Activated CD4-positive, CD25-positive, alpha-beta regulatory T cell treated with anti-CD3 and anti-CD28 coated beads, Interleukin-2, amount 50 U/mL, for 72 hours (primary cell): ENCODE data around the gene TOP2A.

ENCODE experiments used
- DNase-seq: peaks from one replicate; pipeline ENCODE4 v3.0.0; 2021

The TOP2A gene

DNA sequence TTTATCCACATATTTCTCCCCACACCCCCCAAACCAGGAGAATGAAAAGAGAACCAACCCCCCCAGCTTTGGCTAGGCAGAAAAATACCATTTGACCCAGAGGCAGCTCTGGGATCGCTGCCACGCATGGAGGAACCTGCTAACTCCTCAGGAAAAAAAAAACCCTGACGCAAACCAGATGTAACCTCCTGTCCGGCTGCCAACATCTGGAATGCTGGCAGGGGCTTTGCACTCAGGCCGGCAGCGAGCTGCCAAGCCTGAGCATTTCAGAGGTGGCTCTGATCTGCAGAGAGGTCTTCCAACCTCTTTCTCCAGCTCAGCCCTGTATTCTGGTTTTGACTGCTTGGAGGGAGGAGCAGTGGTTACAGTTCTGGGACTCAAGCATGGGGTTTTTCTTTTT, 33.7 kb upstream of the TOP2A start:
- no peak for DNase-seq

DNA sequence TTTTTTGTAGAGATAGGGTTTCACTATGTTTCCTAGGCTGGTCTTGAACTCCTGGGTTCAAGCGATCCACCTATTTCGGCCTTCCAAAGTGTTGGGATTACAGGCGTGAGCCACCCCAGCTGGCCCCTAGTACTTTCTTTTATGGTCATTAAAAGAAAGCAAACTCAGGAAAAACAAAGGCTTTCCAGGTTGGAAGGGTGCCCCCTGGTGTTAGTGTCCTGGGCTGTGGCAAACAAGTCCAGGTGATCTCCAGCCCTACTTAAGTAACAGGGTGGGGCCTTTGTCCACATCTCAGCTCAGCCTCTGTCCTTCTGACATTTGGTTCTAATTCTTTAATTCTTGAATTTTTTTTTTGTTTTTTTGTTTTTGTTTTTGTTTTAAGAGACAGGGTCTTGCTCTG, 32.5 kb upstream of the TOP2A start:
- no peak for DNase-seq

DNA sequence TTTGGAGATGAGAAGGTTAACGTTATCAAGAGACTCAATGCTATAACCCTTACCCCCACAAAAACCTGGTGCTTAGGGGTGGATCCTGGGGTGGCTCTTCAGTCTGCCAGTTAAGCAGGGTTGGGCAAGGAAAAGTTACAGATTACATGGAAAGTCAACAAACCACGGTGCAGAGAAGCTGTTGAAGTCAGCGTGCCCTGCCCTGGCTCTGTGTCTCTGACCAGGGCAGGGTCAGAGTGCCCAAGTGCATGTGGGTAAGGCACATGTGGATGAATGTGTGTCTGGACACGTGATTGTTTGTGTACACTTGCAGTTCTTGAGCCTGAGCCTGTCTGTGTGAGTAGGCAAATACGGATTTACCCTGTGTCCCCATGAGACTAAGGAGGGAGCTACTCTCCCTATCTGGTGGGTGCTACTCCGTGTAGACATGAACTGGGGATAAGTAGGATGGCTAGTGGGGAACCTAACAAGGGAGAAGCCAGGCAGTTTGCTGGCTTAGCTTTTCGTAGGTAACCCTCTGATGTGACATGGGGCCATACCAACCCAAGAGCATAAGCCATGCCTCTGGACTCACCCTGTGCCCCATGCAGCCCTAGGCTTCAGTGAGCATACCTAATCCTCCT, 31.1 kb upstream of the TOP2A start:
- DNase-seq: no peak

DNA sequence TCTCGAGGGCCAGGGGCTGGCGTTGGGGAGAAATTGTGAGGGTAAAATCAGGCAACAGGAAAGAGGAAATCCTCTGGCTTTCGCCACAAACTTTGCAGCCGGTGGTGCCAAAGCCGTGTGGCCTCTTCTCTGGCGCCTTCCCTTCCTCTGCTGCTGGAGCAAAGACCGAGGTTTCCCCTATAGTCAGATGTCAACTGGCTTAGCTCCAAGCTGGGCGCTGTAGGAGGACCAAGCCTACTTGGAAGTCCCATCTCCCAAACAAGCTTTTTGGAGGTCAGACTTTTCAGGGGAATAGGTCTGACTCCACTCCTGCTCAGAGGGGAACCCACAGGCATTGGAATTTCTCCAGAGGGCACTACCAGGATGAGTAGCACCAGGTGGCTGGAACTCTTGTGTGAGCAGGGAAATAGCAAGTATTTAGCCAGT, 30.5 kb upstream of the TOP2A start:
- DNase-seq: no peak

DNA sequence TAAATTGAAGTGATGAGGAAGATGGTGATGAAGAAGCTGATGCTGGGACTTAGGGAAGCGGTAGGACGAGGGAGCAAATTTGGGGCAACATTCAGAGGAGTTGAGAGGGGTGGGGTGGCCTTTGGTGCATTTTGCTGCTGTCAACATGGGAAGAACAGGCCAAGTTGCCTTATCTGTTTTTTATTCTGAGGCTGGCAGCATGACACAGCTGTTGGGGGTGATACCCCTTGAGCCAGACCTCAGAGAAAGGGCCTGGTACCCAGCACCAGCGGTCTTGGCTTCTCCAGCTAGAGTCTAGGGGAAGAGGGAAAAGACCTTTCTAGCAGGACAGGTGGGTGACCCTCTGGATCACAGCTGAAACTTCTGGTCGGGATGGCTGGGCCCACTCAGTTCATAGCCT, 30.1 kb upstream of the TOP2A start:
- no peak for DNase-seq

DNA sequence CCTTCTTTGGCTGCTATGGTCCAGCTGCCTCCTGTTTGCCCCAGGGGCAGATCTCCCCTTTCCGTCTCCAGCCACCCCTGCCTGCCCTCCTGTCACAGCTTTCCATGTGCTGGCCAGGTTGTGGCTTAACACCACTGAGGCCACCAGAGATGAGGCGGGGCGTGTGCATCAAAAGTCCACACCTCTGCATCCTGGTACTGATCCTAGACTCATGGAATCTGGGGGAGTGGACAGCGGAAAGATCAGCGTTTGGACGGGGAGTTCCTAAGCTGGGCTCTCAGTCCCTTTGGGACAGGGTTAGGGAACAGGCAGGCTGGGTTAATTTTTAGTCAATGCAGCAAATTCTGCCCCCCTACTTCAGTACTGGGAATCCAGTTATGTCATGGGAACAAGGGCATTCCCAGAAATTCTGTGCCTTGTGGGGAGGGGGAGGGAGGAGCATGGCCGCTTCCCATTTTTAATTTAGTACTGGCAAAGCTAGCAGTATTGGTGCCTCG, 29.5 kb upstream of the TOP2A start:
- DNase-seq: no peak

DNA sequence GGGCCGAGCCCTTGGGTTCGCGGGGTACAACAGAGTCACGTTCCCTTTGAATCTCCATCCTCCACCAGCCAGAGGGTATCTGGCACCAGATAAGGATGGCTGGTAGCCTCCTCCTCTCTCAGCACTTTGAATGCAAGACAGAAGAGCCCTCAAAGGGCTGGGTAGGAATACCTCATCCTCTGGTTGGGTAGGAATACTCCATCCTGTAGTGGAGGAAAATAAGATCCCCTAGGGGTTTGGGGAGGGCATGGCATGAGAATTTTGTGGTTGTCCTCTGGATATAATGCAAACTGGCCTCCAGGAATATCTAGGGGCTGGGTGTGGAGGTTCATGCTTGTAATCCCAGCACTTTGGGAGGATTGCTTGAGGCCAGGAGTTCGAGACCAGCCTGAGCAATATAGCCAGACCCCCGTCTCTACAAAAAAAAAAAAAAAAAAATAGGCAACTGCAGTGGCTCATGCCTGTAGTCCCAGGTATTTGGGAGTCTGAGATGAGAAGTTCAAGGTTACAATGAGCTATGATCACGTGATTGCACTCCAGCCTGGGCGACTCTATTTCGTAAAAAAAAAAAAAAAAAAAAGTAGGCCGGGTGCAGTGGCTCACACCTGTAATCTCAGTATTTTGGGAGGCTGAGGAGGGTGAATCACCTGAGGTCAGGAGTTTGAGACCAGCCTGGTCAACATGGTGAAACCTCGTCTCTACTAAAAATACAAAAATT, 28.2 kb upstream of the TOP2A start:
- DNase-seq: no peak

DNA sequence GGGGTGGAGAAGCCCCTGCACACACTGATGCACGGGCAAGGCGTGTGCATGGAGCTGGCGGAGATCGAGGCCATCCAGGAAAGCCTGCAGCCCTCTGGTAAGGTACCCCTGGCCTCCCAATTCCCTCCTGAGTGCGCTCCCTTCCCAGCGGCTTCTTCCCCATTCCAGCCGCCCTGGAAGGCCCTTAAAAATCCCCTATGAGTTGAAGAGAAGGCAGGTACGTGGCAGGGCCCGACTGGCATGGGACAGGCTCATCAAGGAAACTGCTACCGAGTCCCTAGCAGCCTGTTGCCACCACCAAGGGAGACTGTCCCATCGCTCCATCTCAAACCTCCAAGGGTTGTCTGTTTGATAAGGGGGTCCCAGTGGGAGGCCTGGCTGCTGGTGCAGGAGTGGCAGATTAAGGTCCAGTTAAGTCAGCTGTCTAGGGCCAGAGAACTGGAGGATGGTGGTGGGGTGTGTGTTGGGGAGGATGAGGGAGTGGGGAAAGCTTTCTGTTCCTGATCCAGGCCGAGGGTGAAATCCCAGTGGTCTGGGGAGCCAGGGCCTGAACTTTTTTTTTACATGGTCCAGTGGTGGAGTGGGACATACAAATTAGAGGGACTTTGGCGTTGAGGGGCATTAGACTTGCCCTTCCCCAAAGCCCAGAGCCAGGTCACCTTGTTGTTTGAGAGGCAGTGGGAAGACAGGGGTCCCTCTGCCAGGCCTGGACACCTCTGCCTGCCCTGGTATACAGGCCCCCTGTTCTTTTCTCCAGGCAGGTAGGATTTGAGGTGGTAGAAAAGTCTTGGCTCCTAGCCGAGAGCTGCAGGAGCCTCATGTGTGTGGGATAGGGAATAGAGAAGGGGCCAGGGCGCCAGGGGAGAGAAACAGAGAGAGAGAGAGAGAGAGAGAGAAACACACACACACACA, 26.5 kb upstream of the TOP2A start:
- DNase-seq: no peak

DNA sequence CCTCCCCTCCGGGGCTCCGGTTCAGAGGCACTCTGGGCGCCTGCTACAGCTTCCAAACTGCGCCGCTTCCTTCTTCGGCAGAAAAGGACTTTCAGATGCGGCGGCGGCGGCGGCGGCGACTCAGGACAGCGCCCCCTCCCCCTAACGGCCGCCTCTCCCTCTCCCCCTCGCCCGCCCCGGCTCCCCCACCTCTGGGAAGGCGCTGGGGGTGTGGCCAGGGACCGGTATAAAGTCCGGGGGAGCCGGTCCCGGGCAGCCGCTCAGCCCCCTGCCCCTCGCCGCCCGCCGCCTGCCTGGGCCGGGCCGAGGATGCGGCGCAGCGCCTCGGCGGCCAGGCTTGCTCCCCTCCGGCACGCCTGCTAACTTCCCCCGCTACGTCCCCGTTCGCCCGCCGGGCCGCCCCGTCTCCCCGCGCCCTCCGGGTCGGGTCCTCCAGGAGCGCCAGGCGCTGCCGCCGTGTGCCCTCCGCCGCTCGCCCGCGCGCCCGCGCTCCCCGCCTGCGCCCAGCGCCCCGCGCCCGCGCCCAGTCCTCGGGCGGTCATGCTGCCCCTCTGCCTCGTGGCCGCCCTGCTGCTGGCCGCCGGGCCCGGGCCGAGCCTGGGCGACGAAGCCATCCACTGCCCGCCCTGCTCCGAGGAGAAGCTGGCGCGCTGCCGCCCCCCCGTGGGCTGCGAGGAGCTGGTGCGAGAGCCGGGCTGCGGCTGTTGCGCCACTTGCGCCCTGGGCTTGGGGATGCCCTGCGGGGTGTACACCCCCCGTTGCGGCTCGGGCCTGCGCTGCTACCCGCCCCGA, 25.7 kb upstream of the TOP2A start, which contains the start of gene IGFBP4:
Gene IGFBP4 (plus strand): TSS at position 255 of the 792 bp plus-strand sequence. CDS start 286 bp downstream, at position 541.
- DNase-seq: peak; percentile 65

DNA sequence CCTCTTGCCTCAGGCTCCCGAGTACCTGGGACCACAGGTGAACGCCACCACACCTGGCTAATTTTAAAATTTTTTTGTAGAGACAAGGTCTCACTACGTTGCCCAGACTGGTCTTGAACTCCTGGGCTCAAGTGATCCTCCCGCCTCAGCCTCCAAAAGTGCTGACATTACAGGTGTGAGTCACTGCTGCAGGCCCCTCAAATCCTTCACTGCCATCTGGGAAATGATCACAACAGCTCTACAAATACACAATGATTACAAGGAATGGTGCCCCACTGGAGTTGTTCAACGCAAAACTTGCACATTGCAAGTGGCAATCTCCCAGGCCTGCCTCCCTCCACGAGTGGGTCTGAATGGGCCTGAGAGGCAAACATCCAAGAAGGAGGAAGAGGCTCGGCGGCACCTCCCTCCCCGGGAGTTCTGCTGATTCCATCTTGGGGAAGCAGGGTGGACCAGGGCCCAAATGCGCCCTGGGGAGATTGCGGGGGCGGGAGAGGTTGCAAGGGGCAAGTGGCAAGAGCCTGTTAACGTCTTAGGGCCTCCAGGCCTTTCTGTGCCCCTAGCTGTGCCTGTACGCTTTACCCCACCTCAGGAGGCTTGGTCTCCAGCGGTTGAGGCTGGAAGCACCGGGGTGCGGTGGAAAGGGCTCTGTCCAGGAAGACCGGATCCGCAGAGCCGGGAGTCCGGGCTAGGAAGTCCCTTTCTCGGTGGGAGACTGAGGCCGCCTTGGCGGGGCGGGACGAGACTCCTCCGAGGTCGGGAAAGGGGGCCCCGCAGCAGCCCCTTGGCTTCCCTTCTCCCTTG, 24.9 kb upstream of the TOP2A start:
- DNase-seq: no peak

DNA sequence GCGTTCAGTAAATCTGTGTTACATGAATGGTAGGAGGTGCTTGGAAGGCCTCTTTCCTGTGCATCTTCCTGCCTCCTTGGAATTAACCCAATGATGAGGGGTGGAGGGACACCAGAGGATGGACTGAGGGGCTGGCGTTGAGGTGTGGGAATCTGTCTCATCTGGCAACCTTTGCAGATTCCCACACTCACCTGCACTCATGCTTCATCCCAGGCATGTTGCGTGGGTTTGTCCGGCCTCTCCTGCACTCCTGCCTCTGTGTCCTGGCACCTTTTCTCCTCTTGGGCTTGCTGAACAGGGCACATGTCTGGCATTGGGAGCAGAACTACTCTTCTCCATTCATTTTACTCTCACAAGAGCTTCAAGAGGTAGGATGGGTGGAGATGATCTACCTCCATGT, 22.5 kb upstream of the TOP2A start:
- DNase-seq: no peak

DNA sequence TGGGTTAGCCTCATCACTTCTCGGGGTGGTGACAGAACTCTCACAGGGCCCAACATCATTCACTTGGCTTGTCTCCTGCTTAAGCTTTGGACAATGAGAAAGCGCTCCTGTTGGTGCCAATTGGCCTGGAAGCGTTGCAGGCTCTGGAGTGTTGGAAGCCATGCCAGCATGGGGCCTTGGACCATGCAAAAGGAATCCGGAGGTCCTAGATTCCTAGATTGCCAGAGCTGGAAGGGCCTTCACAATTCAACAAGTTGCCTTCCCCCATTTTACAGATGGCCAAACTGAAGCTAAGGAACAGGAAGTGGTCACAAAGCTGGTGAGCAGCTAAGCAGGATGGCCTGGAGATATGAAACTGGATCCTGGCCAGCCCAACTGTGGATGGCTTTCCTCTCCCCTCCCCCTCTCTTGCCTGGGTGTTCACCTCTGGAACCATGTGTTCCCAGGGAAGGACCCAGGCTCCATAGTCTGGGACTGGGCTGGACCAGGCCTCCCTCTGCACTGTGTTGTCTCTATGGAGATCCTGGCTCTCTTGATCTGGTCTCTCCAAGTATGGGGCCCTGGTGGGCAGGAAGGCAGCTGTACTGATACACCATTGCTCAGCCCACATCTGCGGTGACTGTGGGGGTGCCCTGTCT, 19.5 kb upstream of the TOP2A start:
- DNase-seq: no peak

DNA sequence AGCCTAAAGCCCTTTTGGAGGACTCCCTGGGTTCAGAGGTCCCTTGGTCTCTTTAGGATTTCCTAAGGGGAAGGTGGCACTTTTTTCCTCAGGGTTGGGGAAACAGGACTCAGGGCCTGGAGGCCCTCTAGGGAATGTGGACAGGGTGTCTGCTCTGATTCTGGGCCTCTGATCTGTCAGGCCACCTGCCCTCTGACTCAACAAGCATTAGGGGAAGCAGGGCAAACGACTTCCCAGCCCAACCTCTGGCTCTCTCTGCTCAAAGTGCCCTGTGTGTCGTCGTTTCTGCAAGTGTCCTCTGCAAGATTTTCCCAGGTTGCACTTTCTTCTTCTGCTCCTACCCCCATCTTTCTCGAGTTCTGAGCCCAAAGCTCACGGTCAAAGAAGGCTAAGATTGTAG, 18.9 kb upstream of the TOP2A start:
- DNase-seq: no peak

DNA sequence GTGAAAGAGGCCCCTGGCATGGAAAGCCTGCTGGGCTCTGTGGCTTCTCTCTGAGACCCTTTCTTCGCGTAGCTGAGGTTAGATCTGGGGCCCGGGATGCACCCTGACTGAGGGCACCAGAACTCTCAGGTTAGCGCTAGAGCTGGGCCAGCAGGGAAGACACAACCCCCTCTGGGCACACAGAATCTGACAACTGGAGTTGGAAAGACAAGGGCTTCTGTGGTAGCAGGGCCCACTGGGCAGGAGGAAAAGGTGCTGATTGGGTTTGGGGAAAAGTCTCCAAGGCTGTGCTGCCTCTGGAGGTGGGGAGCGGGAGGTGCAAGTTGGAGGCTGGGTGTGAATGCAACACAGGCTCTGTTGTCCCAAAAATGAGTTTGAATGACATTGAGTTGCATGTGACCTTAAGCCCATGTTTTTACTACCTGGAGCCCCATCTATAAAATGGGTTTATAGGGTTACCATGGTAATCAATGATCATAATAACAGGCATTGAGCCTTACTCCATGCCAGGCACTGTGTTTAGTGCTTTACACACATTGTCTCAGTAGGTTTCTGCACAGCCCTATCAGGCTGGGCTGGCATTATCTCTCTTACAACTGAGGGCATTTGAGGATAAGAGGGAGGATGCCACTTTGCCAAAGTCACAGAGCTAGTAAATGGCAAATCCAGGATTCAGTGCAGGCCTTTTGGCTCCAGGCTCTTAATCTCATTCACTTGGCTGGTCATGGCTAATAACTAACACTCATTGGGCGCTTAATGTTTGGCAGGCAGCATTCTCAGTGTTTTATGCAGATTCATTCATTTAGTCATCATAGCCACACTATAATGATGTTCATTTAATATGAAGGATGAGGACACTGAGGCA, 16.1 kb upstream of the TOP2A start:
- no peak for DNase-seq

DNA sequence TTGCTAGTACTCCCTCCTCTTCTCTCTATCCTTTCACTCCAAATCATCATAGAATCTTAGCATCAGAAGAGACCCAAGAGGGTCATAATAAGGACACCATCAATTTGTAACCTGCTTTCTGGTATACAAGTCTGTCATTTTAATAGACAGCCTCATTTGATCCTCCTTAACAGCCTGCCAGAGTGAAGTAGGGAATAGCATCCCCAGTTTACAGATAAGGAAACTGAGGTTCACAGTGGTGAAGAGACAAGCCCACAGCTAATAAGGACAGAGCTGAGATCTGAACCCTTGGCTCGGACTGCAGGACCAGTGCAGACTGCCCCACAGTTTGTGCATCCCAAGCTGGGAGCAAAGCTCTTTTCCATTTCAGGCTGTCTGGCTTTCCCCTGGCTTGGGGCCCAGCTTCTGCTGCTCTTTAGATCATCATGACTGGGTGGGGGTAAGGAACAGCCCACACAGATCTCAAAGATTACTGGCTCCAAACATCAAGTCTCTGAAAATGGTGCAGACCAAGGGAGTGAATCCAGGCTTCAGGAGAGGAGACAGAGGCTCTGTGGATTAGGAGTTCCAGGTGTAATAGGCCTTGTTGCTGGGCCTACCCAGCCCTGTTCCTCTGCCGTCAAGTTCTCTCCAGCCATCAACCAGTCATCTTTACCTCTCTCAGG, 15.3 kb upstream of the TOP2A start:
- DNase-seq: no peak

DNA sequence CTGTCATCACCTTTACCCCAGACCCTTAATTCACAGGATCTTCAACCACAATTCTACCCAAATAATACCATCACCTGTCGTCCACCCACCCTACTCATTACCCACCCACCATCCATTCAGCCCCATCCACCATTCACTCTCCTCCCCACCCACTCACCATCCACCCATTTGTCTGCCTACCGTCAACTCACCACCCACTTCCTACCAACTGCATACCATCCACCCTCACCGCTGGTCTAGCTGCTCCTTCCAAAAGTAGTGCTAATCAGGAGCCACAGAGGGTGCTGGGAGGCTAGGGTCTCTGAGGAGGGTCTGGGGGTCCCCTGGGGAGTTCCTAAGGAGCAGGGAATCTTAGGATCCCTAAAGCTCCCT, 13.5 kb upstream of the TOP2A start:
- DNase-seq: peak; percentile 25

DNA sequence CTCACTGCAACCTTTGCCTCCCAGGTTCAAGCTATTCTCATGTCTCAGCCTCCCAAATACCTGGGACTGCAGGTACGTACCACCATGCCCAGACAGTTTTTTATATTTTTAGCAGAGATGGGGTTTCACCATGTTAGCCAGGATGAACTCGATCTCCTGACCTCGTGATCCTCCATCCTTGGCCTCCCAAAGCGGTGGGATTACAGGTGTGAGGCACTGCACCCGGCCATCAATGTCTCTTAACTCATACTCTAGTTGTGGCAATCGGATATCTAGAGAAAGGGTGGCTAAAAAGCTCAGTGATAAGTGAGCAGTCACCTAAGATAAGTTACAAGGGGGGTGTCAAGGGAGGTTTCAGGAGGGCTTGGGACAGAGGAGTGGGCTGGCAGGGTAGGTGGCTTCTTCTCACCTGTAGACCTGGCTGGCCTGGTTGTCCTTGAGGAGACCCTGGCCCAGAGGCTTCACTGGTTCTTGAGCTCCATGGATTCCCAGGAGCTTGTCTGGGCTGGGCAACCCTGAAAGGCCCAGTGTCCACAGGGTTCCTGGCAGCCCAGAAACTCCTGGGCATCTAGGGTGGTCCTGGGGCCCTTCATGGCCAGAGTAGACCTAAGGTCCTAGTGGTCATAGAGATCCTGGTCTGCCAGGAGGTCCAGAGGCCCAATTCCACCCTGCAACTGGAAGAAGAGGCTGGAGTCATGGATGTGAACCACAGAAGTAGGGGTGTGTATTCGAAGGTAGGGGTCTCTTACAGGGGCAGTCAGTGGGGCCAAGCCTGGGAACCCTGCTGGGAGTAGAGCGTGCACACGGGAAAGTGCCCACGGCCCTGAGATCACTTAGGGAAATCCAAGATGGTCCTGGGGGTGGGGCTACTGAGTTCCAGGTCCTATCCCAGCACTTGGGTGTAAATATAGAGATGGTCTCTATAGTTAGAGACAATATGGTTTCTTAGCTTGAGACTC, 12.9 kb upstream of the TOP2A start:
- DNase-seq: peak; percentile 14

DNA sequence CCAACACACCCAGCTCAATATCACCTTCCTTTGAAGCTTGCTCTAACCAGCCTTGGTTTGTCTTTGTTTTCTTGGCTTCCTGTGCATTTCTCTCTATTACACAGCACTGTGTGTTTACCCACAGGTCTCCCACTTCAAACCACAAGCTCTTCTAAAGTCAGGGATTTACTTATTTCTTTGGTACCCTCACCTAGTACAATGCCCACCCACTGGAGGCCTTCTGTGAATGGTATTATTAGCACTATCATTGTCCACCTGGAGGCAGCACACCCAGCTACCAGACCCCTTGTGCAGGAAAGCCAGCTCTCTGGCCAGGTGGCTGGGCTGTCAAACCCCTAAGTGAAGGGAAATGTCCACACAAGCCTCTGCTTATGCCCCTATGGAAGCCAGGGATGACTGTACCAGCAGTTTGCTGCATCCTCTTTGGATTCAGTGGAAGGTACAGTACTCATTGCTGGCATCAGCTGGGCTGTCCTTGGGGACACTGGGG, 9.4 kb upstream of the TOP2A start:
- peak; percentile 18 for DNase-seq
